Epithelial cell of esophagus (primary cell): ENCODE results near the gene RBM33.

ENCODE experiments used
- DNase-seq: peaks from one replicate; pipeline ENCODE4 v3.0.0; 2010; ENCODE audit warnings: low read depth
- H3K4me3 ChIP-seq: 2 replicates; pipeline ENCODE4 v1.5.1; 2011; ENCODE audit warnings: mild to moderate bottlenecking, low read length, control low read depth
- CTCF ChIP-seq: IDR thresholded peaks from 2 replicates; pipeline ENCODE4 v1.5.1; 2011; ENCODE audit warnings: low read depth, mild to moderate bottlenecking, low read length, control low read depth, inconsistent platforms; ENCODE audit not compliant: insufficient read depth; ENCODE audit errors: missing control alignments

Gene RBM33

GRCh38 chr7:155752756-155753445 lies 108.4 kb downstream of the RBM33 start:
- no peak overlapping the region for H3K4me3 ChIP-seq
- no peak for DNase-seq
- TF ChIP-seq CTCF = no peak

- H3K4me3 ChIP-seq = no peak overlapping the region
- no peak for TF ChIP-seq CTCF
- peak; percentile 55 for DNase-seq
These were observed 109.0 kb downstream of the RBM33 start for GRCh38 chr7:155753446-155753965.

GRCh38 chr7:155754165-155754564 lies 109.7 kb downstream of the RBM33 start:
- no peak for TF ChIP-seq CTCF
- no peak overlapping the region for H3K4me3 ChIP-seq

GRCh38 chr7:155755026-155755425 lies 110.6 kb downstream of the RBM33 start:
- no peak overlapping the region for H3K4me3 ChIP-seq
- no peak for TF ChIP-seq CTCF
- no peak for DNase-seq

More at GRCh38 chr7:155754165-155754564, 109.7 kb downstream of the RBM33 start:
- DNase-seq = peak; percentile 47

GRCh38 chr7:155756322-155756721 lies 111.9 kb downstream of the RBM33 start:
- H3K4me3 ChIP-seq = no peak overlapping the region
- no peak for TF ChIP-seq CTCF

GRCh38 chr7:155758348-155758747 lies 113.9 kb downstream of the RBM33 start:
- DNase-seq = no peak

More at GRCh38 chr7:155756322-155756721, 111.9 kb downstream of the RBM33 start:
- no peak for DNase-seq

More at GRCh38 chr7:155758348-155758747, 113.9 kb downstream of the RBM33 start:
- TF ChIP-seq CTCF = no peak
- no peak overlapping the region for H3K4me3 ChIP-seq
